ENCODE results near the gene PAX7. TPM values are rescaled to one million over a fixed set of nuclear protein-coding genes. Genes with fewer than 3 reads are reported as not detected.

PAX7 gene
- total RNA-seq, 2 donors from 2014 or later, result not detected

- peaks cover 3% of the 10 kb centered on the region for H3K9me3 ChIP-seq
- no peaks in the 10 kb centered on the region for H3K27me3 ChIP-seq (replicated peaks; ENCODE audit: insufficient read depth)
- no peak for ATAC-seq (ENCODE audit: insufficient number of reproducible peaks, low FRiP score, low read depth)
- DNase-seq (ENCODE audit: low spot score), result no peak
- no peak overlapping the region for H3K4me3 ChIP-seq
- H3K36me3 ChIP-seq, result no peaks in the 10 kb centered on the region
- no peak overlapping the region for H3K27ac ChIP-seq
- TF ChIP-seq CTCF (IDR thresholded peaks at IDR 0.05), result no peak
- H3K4me1 ChIP-seq (ENCODE audit: control insufficient read depth in 1 of 2, low read depth in 2 of 2), result no peaks in the 10 kb centered on the region
Measured at GRCh38 chr1:18789246-18789645, 158.6 kb downstream of the PAX7 start.

- DNase-seq (ENCODE audit: low spot score), result no peak
- no peaks in the 10 kb centered on the region for H3K4me1 ChIP-seq (ENCODE audit: control insufficient read depth in 1 of 2, low read depth in 2 of 2)
- H3K27ac ChIP-seq, result no peak overlapping the region
- TF ChIP-seq CTCF (IDR thresholded peaks at IDR 0.05), result no peak
- H3K36me3 ChIP-seq, result no peaks in the 10 kb centered on the region
- H3K4me3 ChIP-seq, result no peak overlapping the region
- peaks cover 3% of the 10 kb centered on the region for H3K9me3 ChIP-seq
- no peak for ATAC-seq (ENCODE audit: insufficient number of reproducible peaks, low FRiP score, low read depth)
- no peaks in the 10 kb centered on the region for H3K27me3 ChIP-seq (replicated peaks; ENCODE audit: insufficient read depth)
Measured at GRCh38 chr1:18792747-18793146, 162.1 kb downstream of the PAX7 start.

GRCh38 chr1:18793164-18793563 is 162.5 kb downstream of the PAX7 start:
- DNase-seq (ENCODE audit: low spot score) (no peak), ATAC-seq (ENCODE audit: insufficient number of reproducible peaks, low FRiP score, low read depth) (no peak)
- TF ChIP-seq CTCF (IDR thresholded peaks at IDR 0.05), result no peak
- no peak overlapping the region for H3K27ac ChIP-seq
- no peaks in the 10 kb centered on the region for H3K36me3 ChIP-seq
- peaks cover 3% of the 10 kb centered on the region for H3K9me3 ChIP-seq
- no peaks in the 10 kb centered on the region for H3K4me1 ChIP-seq (ENCODE audit: control insufficient read depth in 1 of 2, low read depth in 2 of 2)
- no peaks in the 10 kb centered on the region for H3K27me3 ChIP-seq (replicated peaks; ENCODE audit: insufficient read depth)
- no peak overlapping the region for H3K4me3 ChIP-seq

- TF ChIP-seq CTCF (IDR thresholded peaks at IDR 0.05), result no peak
- no peak for ATAC-seq (ENCODE audit: insufficient number of reproducible peaks, low FRiP score, low read depth)
Measured at GRCh38 chr1:18794051-18794450, 163.4 kb downstream of the PAX7 start.

GRCh38 chr1:18794561-18794960 is 163.9 kb downstream of the PAX7 start:
- Histone ChIP-seq H3K27me3 (replicated peaks; ENCODE audit: insufficient read depth) (no peaks in the 10 kb centered on the region), H3K36me3 (no peaks in the 10 kb centered on the region)

More at GRCh38 chr1:18794051-18794450, 163.4 kb downstream of the PAX7 start:
- no peaks in the 10 kb centered on the region for H3K27me3 ChIP-seq (replicated peaks; ENCODE audit: insufficient read depth)
- H3K36me3 ChIP-seq, result no peaks in the 10 kb centered on the region
- peaks cover 3% of the 10 kb centered on the region for H3K9me3 ChIP-seq
- H3K4me3 ChIP-seq, result no peak overlapping the region
- no peaks in the 10 kb centered on the region for H3K4me1 ChIP-seq (ENCODE audit: control insufficient read depth in 1 of 2, low read depth in 2 of 2)
- H3K27ac ChIP-seq, result no peak overlapping the region
- no peak for DNase-seq (ENCODE audit: low spot score)

More at GRCh38 chr1:18794561-18794960, 163.9 kb downstream of the PAX7 start:
- DNase-seq (ENCODE audit: low spot score) (no peak), ATAC-seq (ENCODE audit: insufficient number of reproducible peaks, low FRiP score, low read depth) (no peak)
- Histone ChIP-seq H3K4me3 (no peak overlapping the region), H3K4me1 (ENCODE audit: control insufficient read depth in 1 of 2, low read depth in 2 of 2) (no peaks in the 10 kb centered on the region), H3K27ac (no peak overlapping the region), H3K9me3 (peaks cover 3% of the 10 kb centered on the region)
- TF ChIP-seq CTCF (IDR thresholded peaks at IDR 0.05), result no peak
